Stimulated activated CD8-positive, alpha-beta memory T cell treated with anti-CD3 and anti-CD28 coated beads, Interleukin-2, amount 100 ng/mL, for 48 hours (primary cell): ENCODE results near the gene GOLGA8M.
A peak's percentile ranks its signal among the peaks of the same experiment; 100 is the strongest.
"Not testable (repeated sequence)": the region's sequence is repeated elsewhere in the genome, so short reads cannot be mapped to it uniquely, and the experiment has no call there.

Experiments
- DNase-seq, 2 donors: peaks; one replicate each; pipeline ENCODE4 v3.0.0-alpha.2; 2020; ENCODE audit warnings: low read depth in 2 of 2

The GOLGA8M gene

GRCh38 chr15:28712270-28712669 is at the start of gene GOLGA8M:
TSS of gene GOLGA8M (minus strand) at chr15:28712421. CDS start at chr15:28712323, 98 bp downstream.
- DNase-seq, result not testable (repeated sequence)

- not testable (repeated sequence) for DNase-seq
These were observed 30.7 kb upstream of the GOLGA8M start for GRCh38 chr15:28742890-28743289.

DNA sequence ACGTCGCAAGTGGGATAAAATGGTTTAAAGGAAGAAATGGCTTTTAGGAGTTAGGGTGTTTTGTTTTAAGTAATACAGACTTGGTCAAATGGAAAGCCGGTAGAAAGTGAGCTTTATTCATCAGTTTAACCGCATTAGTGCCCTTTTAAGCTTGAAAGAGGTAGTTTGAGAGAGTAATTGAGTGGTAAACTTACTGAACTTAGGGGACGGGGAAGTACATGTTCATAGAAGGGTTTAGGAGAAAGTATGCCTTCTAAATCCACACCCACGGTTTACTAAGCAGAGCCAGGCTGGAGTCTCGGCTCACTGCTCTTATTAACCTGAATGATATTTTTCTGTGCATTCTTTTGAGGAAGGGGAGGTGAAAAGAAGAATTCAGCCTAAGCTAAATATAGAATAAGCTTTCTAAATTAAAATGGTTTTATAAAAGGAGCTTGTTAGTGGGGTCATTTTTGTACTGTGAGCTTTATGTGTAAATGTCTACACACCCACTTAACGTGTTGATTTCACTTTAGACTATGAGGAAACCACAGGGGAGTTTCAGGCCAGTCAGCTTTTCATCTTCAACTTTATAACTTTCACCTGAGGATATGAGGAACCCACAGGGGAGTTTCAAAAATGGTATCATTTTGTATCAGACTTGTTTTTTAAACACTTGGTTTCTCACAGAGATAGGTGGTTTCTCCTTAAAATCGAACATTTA is 26.5 kb upstream of the GOLGA8M start:
- not testable (repeated sequence) for DNase-seq

- not testable (repeated sequence) for DNase-seq
These were observed 26.0 kb upstream of the GOLGA8M start for GRCh38 chr15:28738200-28738561.

DNA sequence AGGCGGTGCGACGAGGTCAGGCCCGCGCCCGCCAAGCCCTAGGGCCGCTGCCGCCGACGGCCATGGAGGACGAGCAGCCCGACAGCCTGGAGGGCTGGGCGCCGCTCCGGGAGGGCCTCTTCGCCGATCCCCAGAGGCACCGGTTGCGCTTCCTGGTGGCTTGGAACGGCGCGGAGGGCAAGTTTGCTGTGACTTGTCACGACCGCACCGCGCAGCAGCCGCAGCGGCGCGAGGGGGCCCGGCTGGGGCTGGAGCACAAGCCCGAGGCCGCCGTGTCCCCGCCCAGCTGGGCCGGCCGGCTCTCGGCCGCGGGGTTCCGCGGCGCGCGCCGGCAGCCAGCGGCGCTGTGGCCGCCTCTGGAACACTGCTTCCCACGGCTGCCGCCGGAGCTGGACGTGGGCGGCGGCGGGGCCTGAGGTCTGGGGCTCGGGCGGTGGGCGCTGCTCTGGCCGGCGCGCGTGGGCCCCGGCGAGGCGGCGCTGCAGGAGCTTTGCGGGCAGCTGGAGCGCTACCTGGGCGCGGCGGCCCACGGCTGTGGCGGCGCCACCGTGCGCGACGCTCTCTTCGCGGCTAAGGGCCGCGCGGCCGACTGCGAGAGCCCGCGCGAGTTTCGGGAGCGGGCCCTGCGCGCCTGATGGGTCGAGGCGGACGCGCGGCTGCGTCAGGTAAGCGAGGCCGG is 25.4 kb upstream of the GOLGA8M start:
- DNase-seq, result peak; percentile 22 to 23

GRCh38 chr15:28728061-28728460 is 15.8 kb upstream of the GOLGA8M start:
- DNase-seq, result not testable (repeated sequence)

DNA sequence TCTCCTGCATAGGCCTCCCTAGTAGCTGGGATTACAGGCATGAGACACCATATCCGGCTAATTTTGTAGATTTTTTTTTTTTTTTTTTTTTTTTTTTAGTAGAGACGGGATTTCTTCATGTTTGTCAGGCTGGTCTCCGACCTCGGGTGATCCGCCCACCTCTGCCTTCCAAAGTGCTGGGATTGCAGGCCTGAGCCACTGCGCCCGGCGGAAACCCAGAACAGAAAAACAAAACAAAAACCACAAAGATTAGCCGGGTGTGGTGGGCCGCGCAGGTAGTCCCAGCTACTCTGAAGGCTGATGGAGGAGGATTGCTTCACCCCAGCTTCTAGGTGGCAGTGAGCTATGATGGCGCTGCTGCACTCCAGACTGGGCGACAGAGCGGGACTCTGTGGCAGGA is 14.8 kb upstream of the GOLGA8M start:
- DNase-seq, result not testable (repeated sequence)

DNA sequence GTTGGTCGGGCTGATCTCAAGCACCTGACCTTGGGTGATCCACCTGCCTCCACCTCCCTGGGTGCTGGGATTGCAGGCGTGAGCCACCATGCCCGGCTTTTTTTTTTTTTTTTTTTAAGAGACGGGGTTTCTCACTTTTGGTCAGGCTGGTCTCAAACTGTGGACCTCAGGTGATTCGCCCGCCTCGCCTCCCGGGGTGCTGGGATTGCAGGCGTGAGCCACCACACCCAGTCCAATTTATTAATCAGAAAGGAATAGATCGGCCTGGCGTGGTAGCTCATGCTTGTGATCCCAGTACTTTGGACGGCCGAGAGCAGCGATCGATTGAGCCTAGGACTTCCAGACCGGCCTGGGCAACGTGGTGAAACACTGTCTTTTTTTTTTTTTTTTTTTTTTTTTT is 13.9 kb upstream of the GOLGA8M start:
- DNase-seq, result no peak

- DNase-seq, result no peak
These were observed 13.3 kb upstream of the GOLGA8M start for GRCh38 chr15:28725556-28725955.

DNA sequence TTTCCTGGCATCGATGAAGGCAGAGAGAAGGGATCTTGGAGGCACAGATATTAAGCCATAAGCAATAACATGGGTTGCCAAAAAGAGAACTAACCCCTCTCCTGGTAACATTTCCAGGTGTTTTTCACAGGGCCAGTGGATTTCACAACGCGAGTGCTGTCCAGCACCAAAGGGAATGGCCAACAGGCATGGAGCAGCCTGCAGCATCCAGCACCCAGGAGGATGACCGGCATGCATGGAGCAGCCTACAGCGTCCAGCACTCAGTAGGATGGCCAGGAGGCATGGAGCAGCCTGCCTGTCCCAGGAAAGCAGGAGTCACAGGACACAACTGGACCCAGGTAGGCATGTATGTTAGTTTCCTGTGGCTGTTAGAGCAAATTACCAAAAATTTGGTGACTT is 11.8 kb upstream of the GOLGA8M start:
- not testable (repeated sequence) for DNase-seq

- DNase-seq, result not testable (repeated sequence)
These were observed 7.4 kb upstream of the GOLGA8M start for GRCh38 chr15:28719626-28720025.

DNA sequence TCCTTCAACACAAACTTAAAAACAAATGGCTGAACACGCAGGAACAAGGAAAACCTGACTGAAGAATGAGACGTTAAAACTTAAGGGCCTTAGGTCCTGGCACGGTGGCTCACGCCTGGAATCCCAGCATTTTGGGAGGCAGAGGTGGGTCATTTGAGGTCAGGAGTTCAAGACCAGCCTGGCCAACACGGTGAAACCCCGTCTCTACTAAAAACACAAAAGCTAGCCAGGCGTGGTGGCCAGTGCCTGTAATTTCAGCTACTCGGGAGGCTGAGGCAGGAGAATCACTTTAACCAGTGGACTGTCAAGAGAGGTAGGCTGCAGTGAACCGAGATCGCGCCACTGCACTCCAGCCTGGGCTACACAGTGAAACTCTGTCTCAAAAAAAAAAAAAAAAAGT is 6.4 kb upstream of the GOLGA8M start:
- not testable (repeated sequence) for DNase-seq

DNA sequence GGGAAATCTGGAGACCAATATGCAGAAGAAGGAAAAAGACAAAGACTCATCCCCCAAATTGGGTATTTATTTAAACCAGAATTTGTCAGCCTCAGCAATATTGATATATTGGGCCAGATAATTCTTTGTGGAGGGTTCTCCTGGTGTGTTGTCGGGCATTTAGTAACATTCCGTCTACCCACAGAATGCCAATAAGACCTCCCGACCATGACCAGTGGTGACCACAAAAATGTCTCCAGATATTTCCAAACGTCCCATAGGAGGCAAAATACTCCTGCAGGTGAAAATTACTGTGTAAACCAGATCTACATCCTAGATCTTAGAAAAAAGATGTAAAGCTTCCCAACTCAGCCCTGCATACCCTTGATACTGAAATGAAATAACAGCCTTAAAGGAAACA is 2.0 kb upstream of the GOLGA8M start:
- not testable (repeated sequence) for DNase-seq

GRCh38 chr15:28703927-28704326 is 8.3 kb downstream of the GOLGA8M start:
- DNase-seq, result not testable (repeated sequence)

DNA sequence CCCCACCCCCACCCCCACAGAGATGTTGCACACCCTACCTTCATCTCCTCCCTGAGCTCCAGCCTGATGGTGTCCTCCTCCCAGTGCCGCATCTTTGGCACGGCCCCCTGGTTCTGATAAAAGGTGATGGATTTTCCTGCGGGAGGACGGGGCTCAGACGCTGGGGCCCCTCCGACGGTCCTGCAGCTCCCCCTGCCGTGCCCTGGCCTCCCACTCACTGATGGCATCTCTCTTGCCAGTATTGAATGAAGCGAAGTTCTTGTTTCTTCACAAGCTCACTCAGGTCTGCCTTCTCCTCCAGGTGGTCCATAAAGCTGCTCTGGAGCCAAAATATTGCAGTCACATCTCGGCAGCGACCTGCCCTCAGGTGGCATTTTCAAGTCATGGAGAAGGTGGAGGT is 9.8 kb downstream of the GOLGA8M start:
- DNase-seq, result not testable (repeated sequence)

- not testable (repeated sequence) for DNase-seq
These were observed 18.0 kb downstream of the GOLGA8M start for GRCh38 chr15:28694006-28694751.

GRCh38 chr15:28693021-28693420 is 19.2 kb downstream of the GOLGA8M start:
- not testable (repeated sequence) for DNase-seq

DNA sequence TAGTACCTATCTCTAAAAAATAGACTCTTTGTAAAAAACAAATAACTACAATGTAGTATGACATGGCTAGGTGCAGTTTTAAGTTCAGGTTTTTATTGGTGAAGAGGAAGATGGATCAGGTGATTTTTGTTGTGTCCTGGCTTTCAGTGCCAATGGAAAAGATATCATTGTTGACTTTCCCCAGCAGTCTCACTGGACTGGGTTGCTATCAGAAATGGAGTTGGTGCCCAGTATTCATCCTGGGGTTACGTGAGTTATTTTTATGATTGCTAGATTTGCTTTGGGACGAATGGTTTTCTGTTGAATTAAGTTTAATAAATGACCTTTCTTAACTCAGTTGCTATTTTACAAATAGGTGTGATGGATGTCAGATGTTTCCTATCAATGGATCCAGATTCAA is 38.7 kb downstream of the GOLGA8M start:
- DNase-seq, result not testable (repeated sequence)

GRCh38 chr15:28672122-28672521 is 40.1 kb downstream of the GOLGA8M start:
- DNase-seq, result not testable (repeated sequence)

GRCh38 chr15:28666402-28666801 is 45.8 kb downstream of the GOLGA8M start:
- not testable (repeated sequence) for DNase-seq

- DNase-seq, result not testable (repeated sequence)
These were observed 47.6 kb downstream of the GOLGA8M start for GRCh38 chr15:28664575-28664974.

- DNase-seq, result not testable (repeated sequence)
These were observed 48.5 kb downstream of the GOLGA8M start for GRCh38 chr15:28663717-28664116.
